Cortex of kidney (tissue), 1 donor: ENCODE data around the gene WDFY2.
"Not testable (repeated sequence)": the region's sequence is repeated elsewhere in the genome, so short reads cannot be mapped to it uniquely, and the experiment has no call there.

Experiments
- DNase-seq: peaks from one replicate; lab custom pipeline; 2025; lab: John Stamatoyannopoulos, UW

The WDFY2 gene

GRCh38 chr13:51564671-51565070 is 19.6 kb upstream of the WDFY2 start:
- DNase-seq, result no peak

- DNase-seq, result not testable (repeated sequence)
Measured at GRCh38 chr13:51569001-51569400, 15.3 kb upstream of the WDFY2 start.

- DNase-seq, result no peak
Measured at GRCh38 chr13:51576754-51577153, 7.5 kb upstream of the WDFY2 start.

GRCh38 chr13:51577690-51578089 is 6.6 kb upstream of the WDFY2 start:
- DNase-seq, result no peak

- no peak for DNase-seq
Measured at GRCh38 chr13:51579676-51580075, 4.6 kb upstream of the WDFY2 start.

GRCh38 chr13:51581148-51581820 is 3.0 kb upstream of the WDFY2 start:
- no peak for DNase-seq

- no peak for DNase-seq
Measured at GRCh38 chr13:51583469-51583874, 790 bp upstream of the WDFY2 start.

GRCh38 chr13:51584731-51585672 is 740 bp downstream of the WDFY2 start:
- no peak for DNase-seq

GRCh38 chr13:51585696-51586095 is 1.4 kb downstream of the WDFY2 start:
- no peak for DNase-seq

- no peak for DNase-seq
Measured at GRCh38 chr13:51587372-51587771, 3.1 kb downstream of the WDFY2 start.

- no peak for DNase-seq
Measured at GRCh38 chr13:51588406-51588949, 4.2 kb downstream of the WDFY2 start.

- no peak for DNase-seq
Measured at GRCh38 chr13:51589793-51590192, 5.5 kb downstream of the WDFY2 start.

GRCh38 chr13:51590231-51590970 is 6.1 kb downstream of the WDFY2 start:
- DNase-seq, result no peak

- no peak for DNase-seq
Measured at GRCh38 chr13:51590971-51591627, 6.8 kb downstream of the WDFY2 start.

GRCh38 chr13:51591938-51592337 is 7.7 kb downstream of the WDFY2 start:
- not testable (repeated sequence) for DNase-seq

- DNase-seq, result no peak
Measured at GRCh38 chr13:51594432-51594831, 10.2 kb downstream of the WDFY2 start.

GRCh38 chr13:51595416-51595815 is 11.2 kb downstream of the WDFY2 start:
- DNase-seq, result no peak

- DNase-seq, result no peak
Measured at GRCh38 chr13:51596541-51596940, 12.3 kb downstream of the WDFY2 start.

- DNase-seq, result no peak
Measured at GRCh38 chr13:51599444-51600176, 15.3 kb downstream of the WDFY2 start.

- DNase-seq, result no peak
Measured at GRCh38 chr13:51600703-51601102, 16.4 kb downstream of the WDFY2 start.
